OCI-LY1 (cell line): ENCODE results near the gene FNBP1.

Experiments used
- H2AFZ ChIP-seq: fragments of 200-600 bp; sonication (generic), shearing (Covaris generic); 2 replicates; pipeline ENCODE4 v1.6.0; 2014; ENCODE audit warnings: antibody characterized with exemption, mild to moderate bottlenecking, low read length
- H3F3A ChIP-seq: fragments of 200-600 bp; sonication (generic), shearing (Covaris generic); 2 replicates; pipeline ENCODE4 v1.6.0; 2014; ENCODE audit warnings: mild to moderate bottlenecking, antibody characterized with exemption, low read length, moderate library complexity; ENCODE audit not compliant: insufficient read depth
- H3K27ac ChIP-seq: fragments of 200-600 bp; sonication (generic); 2 replicates; pipeline ENCODE4 v1.5.1; 2014; ENCODE audit warnings: low read length, mixed run types, mild to moderate bottlenecking, low read depth; ENCODE audit not compliant: poor library complexity, severe bottlenecking
- H3K27me3 ChIP-seq: fragments of 200-600 bp; sonication (generic); 2 replicates; pipeline ENCODE4 v1.6.0; 2014; ENCODE audit warnings: antibody characterized with exemption, mild to moderate bottlenecking, low read length, moderate library complexity; ENCODE audit not compliant: insufficient read depth
- H3K36me3 ChIP-seq: fragments of 200-600 bp; sonication (generic); 2 replicates; pipeline ENCODE4 v1.6.1; 2014; ENCODE audit warnings: mild to moderate bottlenecking, antibody characterized with exemption, low read length, moderate library complexity, mixed read lengths; ENCODE audit not compliant: insufficient read depth
- H3K4me1 ChIP-seq: fragments of 200-600 bp; sonication (generic); 2 replicates; pipeline ENCODE4 v1.5.1; 2014; ENCODE audit warnings: mild to moderate bottlenecking, low read length, moderate library complexity; ENCODE audit not compliant: insufficient read depth, severe bottlenecking
- H3K4me2 ChIP-seq: fragments of 200-600 bp; sonication (generic), shearing (Covaris generic); 2 replicates; pipeline ENCODE4 v1.6.1; 2014; ENCODE audit warnings: low read length
- H3K4me3 ChIP-seq: fragments of 200-600 bp; sonication (generic); 2 replicates; pipeline ENCODE4 v1.5.1; 2014; ENCODE audit warnings: low read length, low read depth, mild to moderate bottlenecking, mixed read lengths; ENCODE audit not compliant: poor library complexity, severe bottlenecking
- H3K79me2 ChIP-seq: fragments of 200-600 bp; shearing (Covaris generic); 2 replicates; pipeline ENCODE4 v1.6.1; 2016; ENCODE audit warnings: mixed run types, low read length, mixed read lengths; ENCODE audit not compliant: insufficient read depth
- H3K9ac ChIP-seq: fragments of 200-600 bp; sonication (generic), shearing (Covaris generic); 2 replicates; pipeline ENCODE4 v1.6.1; 2014; ENCODE audit warnings: mild to moderate bottlenecking, low read length, mixed read lengths
- H3K9me2 ChIP-seq: fragments of 200-600 bp; sonication (generic), shearing (Covaris generic); 2 replicates; pipeline ENCODE4 v1.6.1; 2014; ENCODE audit warnings: low read depth, mild to moderate bottlenecking, low read length, mixed read lengths
- H3K9me3 ChIP-seq: fragments of 200-600 bp; shearing (Covaris generic); 2 replicates; pipeline ENCODE4 v1.6.1; 2014; ENCODE audit warnings: low read length, mixed read lengths
- H4K20me1 ChIP-seq: fragments of 200-600 bp; sonication (generic), shearing (Covaris generic); 2 replicates; pipeline ENCODE4 v1.6.0; 2016; ENCODE audit warnings: mild to moderate bottlenecking, low read length; ENCODE audit not compliant: insufficient read depth
- CTCF ChIP-seq: fragments of 200-600 bp; sonication (generic), shearing (Covaris generic); IDR thresholded peaks from 2 replicates; pipeline ENCODE4 v1.5.1; 2017; ENCODE audit warnings: mild to moderate bottlenecking, antibody characterized with exemption, low read length, moderate library complexity, mixed read lengths
- EZH2 ChIP-seq: fragments of 200-600 bp; sonication (generic), shearing (Covaris generic); IDR thresholded peaks from 2 replicates; pipeline ENCODE4 v1.8.0; 2017; ENCODE audit warnings: borderline replicate concordance, mixed run types, mild to moderate bottlenecking, antibody characterized with exemption, low read length, moderate library complexity, mixed read lengths

Gene FNBP1

GRCh38 chr9:129880654-129881546 lies 162.1 kb downstream of the FNBP1 start:
- no peak overlapping the region for H3K9ac ChIP-seq

GRCh38 chr9:129879991-129880653 lies 162.9 kb downstream of the FNBP1 start:
- Histone ChIP-seq H3K4me1 (peaks cover 14% of the 10 kb centered on the region), H3K9me2 (no peaks in the 10 kb centered on the region), H3K9ac (no peak overlapping the region), H3F3A (no peaks in the 10 kb centered on the region), H4K20me1 (no peaks in the 10 kb centered on the region), H3K4me3 (no peak overlapping the region), H3K36me3 (no peaks in the 10 kb centered on the region), H2AFZ (no peak overlapping the region), H3K4me2 (no peak overlapping the region), H3K79me2 (no peaks in the 10 kb centered on the region), H3K27me3 (no peaks in the 10 kb centered on the region), H3K9me3 (no peaks in the 10 kb centered on the region), H3K27ac (no peak overlapping the region)
- no peak for TF ChIP-seq CTCF
- TF ChIP-seq EZH2: no peak

More at GRCh38 chr9:129880654-129881546, 162.1 kb downstream of the FNBP1 start:
- Histone ChIP-seq H3K9me3 (no peaks in the 10 kb centered on the region), H3F3A (no peaks in the 10 kb centered on the region), H3K79me2 (no peaks in the 10 kb centered on the region), H3K27ac (no peak overlapping the region), H3K4me1 (peaks cover 22% of the 10 kb centered on the region), H3K4me2 (no peak overlapping the region), H3K4me3 (no peak overlapping the region), H3K36me3 (no peaks in the 10 kb centered on the region), H2AFZ (no peak overlapping the region), H4K20me1 (no peaks in the 10 kb centered on the region), H3K27me3 (no peaks in the 10 kb centered on the region), H3K9me2 (no peaks in the 10 kb centered on the region)
- TF ChIP-seq CTCF (no peak), EZH2 (no peak)

GRCh38 chr9:129879103-129879699 lies 163.8 kb downstream of the FNBP1 start:
- Histone ChIP-seq H3K9ac (no peak overlapping the region), H3K79me2 (no peaks in the 10 kb centered on the region), H3K4me1 (peaks cover 5% of the 10 kb centered on the region), H3K27me3 (no peaks in the 10 kb centered on the region), H3K36me3 (no peaks in the 10 kb centered on the region), H4K20me1 (no peaks in the 10 kb centered on the region), H3K4me3 (no peak overlapping the region), H2AFZ (no peak overlapping the region), H3K9me2 (no peaks in the 10 kb centered on the region), H3K27ac (no peak overlapping the region), H3F3A (no peaks in the 10 kb centered on the region), H3K4me2 (no peak overlapping the region), H3K9me3 (no peaks in the 10 kb centered on the region)
- TF ChIP-seq CTCF: no peak
- TF ChIP-seq EZH2: no peak
